Parathyroid adenoma (tissue), 2 donors: ENCODE results near the gene VSTM5.
A peak's percentile ranks its signal among the peaks of the same experiment; 100 is the strongest.

Experiments
- H2AFZ ChIP-seq: fragments of 300-600 bp; sonication (generic); one replicate; pipeline ENCODE4 v1.7.0; 2017; ENCODE audit warnings: antibody characterized with exemption, mild to moderate bottlenecking
- H3K27ac ChIP-seq: fragments of 300-600 bp; sonication (generic); one replicate; pipeline ENCODE4 v1.7.0; 2017
- H3K27me3 ChIP-seq: fragments of 300-600 bp; sonication (generic); one replicate; pipeline ENCODE4 v1.7.0; 2017; ENCODE audit warnings: low read length; ENCODE audit not compliant: control insufficient read depth, insufficient read depth
- H3K36me3 ChIP-seq: fragments of 300-600 bp; sonication (generic); one replicate; pipeline ENCODE4 v1.7.0; 2017; ENCODE audit warnings: low read length; ENCODE audit not compliant: control insufficient read depth, insufficient read depth
- H3K4me1 ChIP-seq: fragments of 300-600 bp; sonication (generic); one replicate; pipeline ENCODE4 v1.7.0; 2017; ENCODE audit warnings: control low read depth
- H3K4me2 ChIP-seq: fragments of 300-600 bp; sonication (generic); one replicate; pipeline ENCODE4 v1.7.0; 2017; ENCODE audit warnings: low read length
- H3K4me3 ChIP-seq: fragments of 300-600 bp; sonication (generic); one replicate; pipeline ENCODE4 v1.7.0; 2017; ENCODE audit warnings: low read depth, low read length
- H3K79me2 ChIP-seq: fragments of 300-600 bp; sonication (generic); one replicate; pipeline ENCODE4 v1.7.0; 2017; ENCODE audit warnings: control low read depth
- H3K9ac ChIP-seq: fragments of 300-600 bp; sonication (generic); one replicate; pipeline ENCODE4 v1.7.0; 2017; ENCODE audit warnings: mild to moderate bottlenecking
- H3K9me3 ChIP-seq: fragments of 300-600 bp; sonication (generic); one replicate; pipeline ENCODE4 v1.7.0; 2017; ENCODE audit warnings: low read length; ENCODE audit not compliant: control insufficient read depth
- TF ChIP-seq, protein P1 (sequence below): fragments of 300-600 bp; sonication (generic); IDR thresholded peaks from one replicate; pipeline ENCODE4 v1.7.0; 2017; ENCODE audit warnings: antibody characterized with exemption, mild to moderate bottlenecking
- donor health status: primary hyperparathyroidism.

VSTM5 gene

GRCh38 chr11:93849751-93850593 is 446 bp downstream of the VSTM5 start:
- Histone ChIP-seq H3K79me2 (no peaks in the 10 kb centered on the region), H3K27ac (no peak overlapping the region), H3K4me3 (peak overlapping the region; percentile 46), H3K27me3 (no peaks in the 10 kb centered on the region), H3K36me3 (no peaks in the 10 kb centered on the region), H3K4me1 (no peaks in the 10 kb centered on the region), H3K9ac (peak overlapping the region; percentile 11), H2AFZ (peak overlapping the region; percentile 91), H3K9me3 (no peaks in the 10 kb centered on the region), H3K4me2 (peak overlapping the region; percentile 59)
- TF ChIP-seq, protein P1, sequence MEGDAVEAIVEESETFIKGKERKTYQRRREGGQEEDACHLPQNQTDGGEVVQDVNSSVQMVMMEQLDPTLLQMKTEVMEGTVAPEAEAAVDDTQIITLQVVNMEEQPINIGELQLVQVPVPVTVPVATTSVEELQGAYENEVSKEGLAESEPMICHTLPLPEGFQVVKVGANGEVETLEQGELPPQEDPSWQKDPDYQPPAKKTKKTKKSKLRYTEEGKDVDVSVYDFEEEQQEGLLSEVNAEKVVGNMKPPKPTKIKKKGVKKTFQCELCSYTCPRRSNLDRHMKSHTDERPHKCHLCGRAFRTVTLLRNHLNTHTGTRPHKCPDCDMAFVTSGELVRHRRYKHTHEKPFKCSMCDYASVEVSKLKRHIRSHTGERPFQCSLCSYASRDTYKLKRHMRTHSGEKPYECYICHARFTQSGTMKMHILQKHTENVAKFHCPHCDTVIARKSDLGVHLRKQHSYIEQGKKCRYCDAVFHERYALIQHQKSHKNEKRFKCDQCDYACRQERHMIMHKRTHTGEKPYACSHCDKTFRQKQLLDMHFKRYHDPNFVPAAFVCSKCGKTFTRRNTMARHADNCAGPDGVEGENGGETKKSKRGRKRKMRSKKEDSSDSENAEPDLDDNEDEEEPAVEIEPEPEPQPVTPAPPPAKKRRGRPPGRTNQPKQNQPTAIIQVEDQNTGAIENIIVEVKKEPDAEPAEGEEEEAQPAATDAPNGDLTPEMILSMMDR = no peak

DNA sequence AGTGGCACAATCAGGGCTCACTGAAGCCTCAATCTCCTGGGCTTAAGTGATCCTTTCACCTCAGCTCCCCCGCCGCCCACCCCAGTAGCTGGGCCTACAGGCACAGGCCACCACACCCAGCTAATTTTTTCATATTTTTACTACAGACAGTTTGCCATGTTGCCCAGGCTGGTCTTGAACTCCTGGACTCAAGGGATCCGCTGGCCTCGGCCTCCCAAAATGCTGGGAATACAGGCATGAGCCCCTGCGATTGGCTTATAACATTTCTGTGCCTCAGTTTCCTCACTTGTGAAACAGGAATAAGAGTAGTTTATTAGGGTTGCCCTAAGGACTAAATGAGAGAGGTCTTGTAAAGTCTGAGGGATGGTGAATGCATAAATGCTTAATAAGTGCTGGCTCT is 1.2 kb downstream of the VSTM5 start:
- Histone ChIP-seq H3K4me3 (no peak overlapping the region), H3K36me3 (no peaks in the 10 kb centered on the region), H3K9me3 (no peaks in the 10 kb centered on the region), H3K9ac (no peak overlapping the region), H3K4me2 (no peak overlapping the region), H2AFZ (no peak overlapping the region), H3K27ac (no peak overlapping the region), H3K79me2 (no peaks in the 10 kb centered on the region), H3K4me1 (no peaks in the 10 kb centered on the region), H3K27me3 (no peaks in the 10 kb centered on the region)
- TF ChIP-seq, protein P1 = no peak

DNA sequence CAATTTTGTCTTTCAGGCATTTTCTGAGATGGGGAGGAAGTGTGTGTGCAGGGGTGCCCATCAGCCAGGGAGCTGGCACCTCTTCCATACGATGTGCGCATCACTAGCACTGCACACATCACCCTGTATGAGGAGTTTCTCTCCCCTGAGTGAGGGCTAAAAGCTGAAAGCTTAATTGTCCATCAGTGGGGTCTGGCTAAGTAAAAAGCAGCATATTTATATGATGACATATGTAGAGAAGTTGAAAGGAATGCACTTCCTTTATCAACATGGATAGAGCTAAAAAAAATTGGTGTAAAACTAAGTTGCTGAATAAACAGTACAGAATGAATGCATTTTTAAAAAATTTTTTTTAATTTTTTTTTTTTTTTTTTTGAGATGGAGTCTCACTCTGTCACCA is 4.0 kb downstream of the VSTM5 start:
- Histone ChIP-seq H3K79me2 (no peaks in the 10 kb centered on the region), H2AFZ (no peak overlapping the region), H3K27ac (no peak overlapping the region), H3K9ac (no peak overlapping the region), H3K27me3 (no peaks in the 10 kb centered on the region), H3K36me3 (no peaks in the 10 kb centered on the region), H3K4me1 (no peaks in the 10 kb centered on the region), H3K9me3 (no peaks in the 10 kb centered on the region), H3K4me3 (no peak overlapping the region), H3K4me2 (no peak overlapping the region)
- TF ChIP-seq, protein P1 = no peak

GRCh38 chr11:93845181-93846092 is 5.0 kb downstream of the VSTM5 start:
- Histone ChIP-seq H3K4me1 (no peaks in the 10 kb centered on the region), H3K36me3 (no peaks in the 10 kb centered on the region), H3K27ac (no peak overlapping the region), H3K4me2 (no peak overlapping the region), H3K9me3 (no peaks in the 10 kb centered on the region), H3K9ac (no peak overlapping the region), H3K27me3 (no peaks in the 10 kb centered on the region), H3K79me2 (no peaks in the 10 kb centered on the region), H2AFZ (no peak overlapping the region), H3K4me3 (no peak overlapping the region)
- TF ChIP-seq, protein P1 = no peak
